Upper lobe of right lung (tissue), 1 donor: ENCODE measurements around the gene CCR5AS.

Experiments used
- ATAC-seq: fragments of 200-7000 bp; cut with Tn5 transposase; one replicate; pipeline ENCODE4 v1.9.1; 2020; ENCODE audit warnings: mild to moderate bottlenecking, moderate library complexity
- DNase-seq: peaks from one replicate; pipeline ENCODE4 v3.0.0-alpha.2; 2020
- H3K27ac ChIP-seq: fragments of 200-600 bp; one replicate; pipeline ENCODE4 v1.8.0; 2022
- H3K27me3 ChIP-seq: fragments of 200-600 bp; one replicate; pipeline ENCODE4 v1.8.0; 2022; ENCODE audit warnings: mild to moderate bottlenecking
- H3K36me3 ChIP-seq: fragments of 200-600 bp; one replicate; pipeline ENCODE4 v1.8.0; 2022
- H3K4me1 ChIP-seq: fragments of 200-600 bp; one replicate; pipeline ENCODE4 v1.8.0; 2022
- H3K4me3 ChIP-seq: fragments of 200-600 bp; one replicate; pipeline ENCODE4 v1.8.0; 2022; ENCODE audit warnings: mild to moderate bottlenecking
- H3K9me3 ChIP-seq: fragments of 200-600 bp; one replicate; pipeline ENCODE4 v1.8.0; 2022
- intact Hi-C: fragments of 100-400 bp; cut with DNase I; formaldehyde crosslinking; loops from one replicate; pipeline ENCODE4 v1.11.0; 2022
- TF ChIP-seq, protein P1 (sequence below): fragments of 200-600 bp; IDR thresholded peaks from one replicate; pipeline ENCODE4 v1.8.0; 2022; ENCODE audit warnings: antibody characterized with exemption
- donor health status: DM: no; HTN: yes; CAD: no; lungs with severe emphysema.

CCR5AS gene

DNA sequence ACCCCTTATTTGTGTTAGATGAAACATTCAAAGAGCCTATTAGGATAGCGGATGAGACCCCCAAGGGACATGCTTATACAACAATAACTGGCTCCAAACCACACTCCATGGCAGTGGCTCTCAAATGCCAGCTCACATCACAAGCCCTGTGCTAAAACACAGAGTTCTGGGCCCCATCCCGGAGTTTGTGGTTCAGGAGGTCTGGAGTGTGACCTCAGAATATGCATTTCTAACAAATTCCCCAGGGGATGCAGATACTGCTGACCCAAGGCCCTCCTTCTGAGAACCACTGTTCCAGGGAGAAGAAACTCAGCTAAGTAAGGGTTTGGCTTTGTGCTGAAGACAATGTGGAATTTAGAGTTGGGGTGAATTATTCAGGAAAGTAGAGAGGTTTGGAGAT is 3.8 kb upstream of the CCR5AS start:
- Histone ChIP-seq H3K27ac (no peak overlapping the region), H3K9me3 (no peaks in the 10 kb centered on the region)

DNA sequence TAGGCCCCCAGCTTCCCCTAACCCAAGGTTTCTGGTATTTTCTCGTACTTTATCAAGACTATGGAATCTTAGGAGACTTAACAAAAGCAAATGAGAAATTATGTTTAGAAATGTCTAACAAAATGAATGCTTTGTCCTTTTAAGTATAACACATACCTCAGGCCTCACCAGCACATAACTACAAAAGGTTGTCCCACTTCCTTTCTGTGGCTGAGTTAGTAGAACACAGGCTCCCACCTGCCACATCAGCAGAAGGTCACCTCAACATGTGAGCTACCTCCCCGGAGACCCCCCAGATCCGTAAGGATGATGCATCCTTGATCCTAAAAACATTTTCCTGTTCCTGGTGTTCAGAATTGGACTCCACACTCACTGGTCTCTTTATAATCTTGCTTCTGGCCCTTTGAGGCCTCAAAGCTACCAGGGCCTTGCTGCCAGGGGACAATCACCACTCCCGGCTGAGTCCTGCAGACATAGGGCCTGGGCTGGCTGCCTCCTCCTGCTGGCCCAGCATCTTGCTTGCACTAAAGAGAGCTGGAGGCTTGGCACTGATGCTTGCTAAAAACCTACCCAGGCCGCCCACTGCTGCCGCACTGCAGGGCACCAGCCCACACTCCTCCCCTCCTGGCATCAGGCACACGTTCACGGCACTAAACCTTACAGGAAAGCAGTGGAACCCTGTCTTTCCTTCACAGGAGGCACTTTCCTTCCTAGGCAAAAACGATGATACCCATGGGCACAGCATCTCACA is 3.0 kb upstream of the CCR5AS start:
- TF ChIP-seq, protein P1, sequence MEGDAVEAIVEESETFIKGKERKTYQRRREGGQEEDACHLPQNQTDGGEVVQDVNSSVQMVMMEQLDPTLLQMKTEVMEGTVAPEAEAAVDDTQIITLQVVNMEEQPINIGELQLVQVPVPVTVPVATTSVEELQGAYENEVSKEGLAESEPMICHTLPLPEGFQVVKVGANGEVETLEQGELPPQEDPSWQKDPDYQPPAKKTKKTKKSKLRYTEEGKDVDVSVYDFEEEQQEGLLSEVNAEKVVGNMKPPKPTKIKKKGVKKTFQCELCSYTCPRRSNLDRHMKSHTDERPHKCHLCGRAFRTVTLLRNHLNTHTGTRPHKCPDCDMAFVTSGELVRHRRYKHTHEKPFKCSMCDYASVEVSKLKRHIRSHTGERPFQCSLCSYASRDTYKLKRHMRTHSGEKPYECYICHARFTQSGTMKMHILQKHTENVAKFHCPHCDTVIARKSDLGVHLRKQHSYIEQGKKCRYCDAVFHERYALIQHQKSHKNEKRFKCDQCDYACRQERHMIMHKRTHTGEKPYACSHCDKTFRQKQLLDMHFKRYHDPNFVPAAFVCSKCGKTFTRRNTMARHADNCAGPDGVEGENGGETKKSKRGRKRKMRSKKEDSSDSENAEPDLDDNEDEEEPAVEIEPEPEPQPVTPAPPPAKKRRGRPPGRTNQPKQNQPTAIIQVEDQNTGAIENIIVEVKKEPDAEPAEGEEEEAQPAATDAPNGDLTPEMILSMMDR: no peak
- H3K36me3 ChIP-seq: peaks cover 8% of the 10 kb centered on the region
- DNase-seq (no peak), ATAC-seq (no peak)
- no peaks in the 10 kb centered on the region for H3K9me3 ChIP-seq
- H3K4me1 ChIP-seq: peaks cover 46% of the 10 kb centered on the region
- peak overlapping the region; percentile 22 for H3K4me3 ChIP-seq
- H3K27ac ChIP-seq: no peak overlapping the region
- intact Hi-C loops: no loop called here
- no peaks in the 10 kb centered on the region for H3K27me3 ChIP-seq

More for the DNA sequence above, 3.8 kb upstream of the CCR5AS start:
- no peak for ATAC-seq
- DNase-seq: no peak
- Histone ChIP-seq H3K4me1 (peaks cover 44% of the 10 kb centered on the region), H3K4me3 (no peak overlapping the region), H3K27me3 (no peaks in the 10 kb centered on the region), H3K36me3 (peaks cover 8% of the 10 kb centered on the region)
- TF ChIP-seq, protein P1: no peak
- intact Hi-C loops: no loop called here

DNA sequence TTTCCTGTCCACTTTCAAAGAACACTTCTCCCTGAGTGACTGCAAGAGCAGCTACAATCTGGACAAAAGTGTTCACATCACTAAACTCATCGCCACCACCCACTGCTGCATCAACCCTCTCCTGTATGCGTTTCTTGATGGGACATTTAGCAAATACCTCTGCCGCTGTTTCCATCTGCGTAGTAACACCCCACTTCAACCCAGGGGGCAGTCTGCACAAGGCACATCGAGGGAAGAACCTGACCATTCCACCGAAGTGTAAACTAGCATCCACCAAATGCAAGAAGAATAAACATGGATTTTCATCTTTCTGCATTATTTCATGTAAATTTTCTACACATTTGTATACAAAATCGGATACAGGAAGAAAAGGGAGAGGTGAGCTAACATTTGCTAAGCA is 2.0 kb upstream of the CCR5AS start:
- Histone ChIP-seq H3K27ac (no peak overlapping the region), H3K4me3 (peak overlapping the region; percentile 52), H3K9me3 (no peaks in the 10 kb centered on the region), H3K36me3 (peaks cover 8% of the 10 kb centered on the region), H3K27me3 (no peaks in the 10 kb centered on the region), H3K4me1 (peaks cover 52% of the 10 kb centered on the region)
- DNase-seq (no peak), ATAC-seq (no peak)
- TF ChIP-seq, protein P1: no peak
- intact Hi-C loops: no loop called here

DNA sequence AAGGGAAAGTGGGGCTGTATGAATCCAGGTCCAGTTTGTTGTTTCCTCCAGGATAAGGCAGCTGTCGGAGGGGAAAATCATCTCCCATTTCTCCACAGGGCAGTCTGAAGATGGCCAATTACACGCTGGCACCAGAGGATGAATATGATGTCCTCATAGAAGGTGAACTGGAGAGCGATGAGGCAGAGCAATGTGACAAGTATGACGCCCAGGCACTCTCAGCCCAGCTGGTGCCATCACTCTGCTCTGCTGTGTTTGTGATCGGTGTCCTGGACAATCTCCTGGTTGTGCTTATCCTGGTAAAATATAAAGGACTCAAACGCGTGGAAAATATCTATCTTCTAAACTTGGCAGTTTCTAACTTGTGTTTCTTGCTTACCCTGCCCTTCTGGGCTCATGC is 1.1 kb upstream of the CCR5AS start:
- Histone ChIP-seq H3K9me3 (no peaks in the 10 kb centered on the region), H3K36me3 (peaks cover 8% of the 10 kb centered on the region), H3K27ac (peak overlapping the region; percentile 93), H3K4me3 (peak overlapping the region; percentile 52), H3K27me3 (no peaks in the 10 kb centered on the region), H3K4me1 (peaks cover 48% of the 10 kb centered on the region)
- no peak for ATAC-seq
- intact Hi-C loops: no loop called here
- TF ChIP-seq, protein P1: no peak
- DNase-seq: no peak

DNA sequence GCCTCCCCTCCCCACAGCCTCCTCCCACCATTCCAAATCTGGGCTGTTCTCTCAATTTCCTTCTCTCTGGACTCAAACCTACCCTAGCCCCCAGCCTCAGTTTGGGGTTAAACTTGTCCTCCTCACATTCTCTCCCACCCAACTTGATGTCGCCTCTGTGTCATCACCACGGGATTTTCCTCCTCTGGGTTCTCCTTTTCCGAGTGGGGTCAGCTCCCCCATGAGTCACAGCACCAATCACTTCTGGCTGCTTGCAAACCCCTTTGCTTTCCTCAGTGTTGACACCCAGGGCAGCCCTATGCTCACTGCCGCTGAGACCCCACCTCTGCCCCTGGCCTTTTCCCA is 451 bp downstream of the CCR5AS start:
- TF ChIP-seq, protein P1: no peak
- Histone ChIP-seq H3K4me3 (peak overlapping the region; percentile 52), H3K9me3 (no peaks in the 10 kb centered on the region), H3K27ac (peak overlapping the region; percentile 93), H3K27me3 (no peaks in the 10 kb centered on the region), H3K4me1 (peaks cover 44% of the 10 kb centered on the region), H3K36me3 (peaks cover 8% of the 10 kb centered on the region)
- DNase-seq (peak; percentile 71), ATAC-seq (peak; percentile 38)
- intact Hi-C loops: no loop called here
